H1 (cell line): ENCODE results near the gene OR4N2. TPM values are rescaled to one million over a fixed set of nuclear protein-coding genes. Genes with fewer than 3 reads are reported as not detected.

Experiments
- CTCF ChIA-PET: fragments of 300-600 bp; sonication (Branson Sonifier 250); formaldehyde crosslinking; loops from one replicate; lab custom pipeline; 2021; ENCODE audit not compliant: partially characterized antibody; lab: Charles Lee
- POLR2A ChIA-PET: fragments of 300-600 bp; sonication (Branson Sonifier 250); formaldehyde crosslinking; loops from one replicate; lab custom pipeline; 2021; ENCODE audit warnings: inconsistent platforms; ENCODE audit not compliant: partially characterized antibody; lab: Charles Lee
- DNase-seq, 2 experiments: peaks; one replicate each; pipeline versions ENCODE4 v3.0.0 to v3.0.0-alpha.2; 2010 to 2022; ENCODE audit warnings: low spot score in 2 of 2, low read depth in 1 of 2, mixed read lengths in 1 of 2
- FAIRE-seq: peaks from 2 replicates; lab custom pipeline; 2011; peaks lifted over from hg19 to GRCh38; lab: Jason Lieb, UNC
- H2AFZ ChIP-seq: 2 replicates; pipeline ENCODE4 v1.8.1; 2012; ENCODE audit warnings: low read length, inconsistent platforms
- H2AK5ac ChIP-seq: 2 replicates; pipeline ENCODE4 v1.6.1; 2013; ENCODE audit warnings: low read depth, low read length
- H2BK120ac ChIP-seq: replicated peaks from 2 replicates; pipeline ENCODE3; 2013; ENCODE audit warnings: low read depth, low read length, inconsistent platforms
- H2BK12ac ChIP-seq: 2 replicates; pipeline ENCODE4 v1.6.1; 2013; ENCODE audit warnings: low read depth, low read length
- H2BK15ac ChIP-seq: 2 replicates; pipeline ENCODE4 v1.6.1; 2013; ENCODE audit warnings: low read length
- H2BK20ac ChIP-seq: 2 replicates; pipeline ENCODE4 v1.6.1; 2013; ENCODE audit warnings: low read length
- H2BK5ac ChIP-seq: 2 replicates; pipeline ENCODE4 v1.6.1; 2013; ENCODE audit warnings: low read depth, low read length
- H3K14ac ChIP-seq: 2 replicates; pipeline ENCODE4 v1.6.1; 2013; ENCODE audit warnings: inconsistent platforms; ENCODE audit not compliant: insufficient read length
- H3K18ac ChIP-seq: 2 replicates; pipeline ENCODE4 v1.6.1; 2013; ENCODE audit warnings: low read length; ENCODE audit errors: extremely low read depth
- H3K23ac ChIP-seq: 2 replicates; pipeline ENCODE4 v1.6.1; 2013; ENCODE audit warnings: inconsistent platforms; ENCODE audit not compliant: insufficient read length
- H3K23me2 ChIP-seq: 2 replicates; pipeline ENCODE4 v1.6.1; 2013; ENCODE audit warnings: low read depth, low read length
- H3K27ac ChIP-seq: 2 replicates; pipeline ENCODE4 v1.6.1; 2011; ENCODE audit warnings: low read depth, low read length, inconsistent platforms
- H3K27me3 ChIP-seq, 4 experiments: replicated peaks in 1 of 4; 1 replicate in 1 of 4; 2 replicates in 3 of 4; pipeline versions ENCODE4 v1.6.1 to v1.8.1; 2011 to 2013; ENCODE audit warnings: low read length in 3 of 4, mild to moderate bottlenecking in 3 of 4, inconsistent platforms in 2 of 4, mixed read lengths in 2 of 4, moderate library complexity in 1 of 4; ENCODE audit not compliant: control insufficient read depth in 3 of 4, insufficient read depth in 3 of 4; ENCODE audit errors: extremely low read depth in 1 of 4
- H3K36me3 ChIP-seq, 4 experiments: 2 replicates each; pipeline versions ENCODE4 v1.6.1 to v1.8.1; 2011 to 2013; ENCODE audit warnings: mild to moderate bottlenecking in 4 of 4, low read length in 3 of 4, moderate library complexity in 2 of 4, control low read depth in 1 of 4, inconsistent platforms in 1 of 4; ENCODE audit not compliant: insufficient read depth in 4 of 4, control insufficient read depth in 2 of 4
- H3K4ac ChIP-seq: replicated peaks from 2 replicates; pipeline ENCODE3; 2013; ENCODE audit warnings: low read length, low read depth, mixed read lengths, inconsistent platforms; ENCODE audit not compliant: insufficient read length
- H3K4me1 ChIP-seq, 4 experiments: replicated peaks in 1 of 4; 1 replicate in 1 of 4; 2 replicates in 3 of 4; pipeline versions ENCODE4 v1.6.1 to v1.8.1; 2011 to 2013; ENCODE audit warnings: low read length in 3 of 4, inconsistent platforms in 2 of 4, mixed read lengths in 1 of 4; ENCODE audit not compliant: insufficient read depth in 4 of 4, control insufficient read depth in 3 of 4
- H3K4me2 ChIP-seq, 2 experiments: 2 replicates each; pipeline versions ENCODE4 v1.6.1 to v1.8.1; 2011 to 2013; ENCODE audit warnings: low read depth in 2 of 2, low read length in 2 of 2, control low read depth in 1 of 2, inconsistent platforms in 1 of 2, mild to moderate bottlenecking in 1 of 2; ENCODE audit not compliant: insufficient read depth in 1 of 2
- H3K4me3 ChIP-seq, 4 experiments: fragments of 200-600, 300-600 bp in 1 of 4; sonication (generic), shearing (Covaris generic), sonication (Bioruptor Twin) in 1 of 4; 2 replicates each; pipeline versions ENCODE4 v1.5.1 to v1.8.1; 2011 to 2016; ENCODE audit warnings: low read length in 4 of 4, low read depth in 3 of 4, control low read depth in 2 of 4, inconsistent platforms in 2 of 4, mild to moderate bottlenecking in 2 of 4, mixed read lengths in 1 of 4, moderate library complexity in 1 of 4; ENCODE audit not compliant: insufficient read depth in 2 of 4; ENCODE audit errors: extremely low read depth in 1 of 4
- H3K56ac ChIP-seq: replicated peaks from 2 replicates; pipeline ENCODE3; 2013; ENCODE audit warnings: low read depth, mild to moderate bottlenecking, mixed read lengths, low read length, inconsistent platforms; ENCODE audit not compliant: insufficient read length
- H3K79me1 ChIP-seq: 2 replicates; pipeline ENCODE4 v1.6.1; 2013; ENCODE audit warnings: low read depth, low read length, control low read depth
- H3K79me2 ChIP-seq, 2 experiments: 2 replicates each; pipeline versions ENCODE4 v1.6.1 to v1.8.1; 2012 to 2013; ENCODE audit warnings: low read length in 2 of 2, mild to moderate bottlenecking in 2 of 2, inconsistent platforms in 1 of 2; ENCODE audit not compliant: insufficient read depth in 2 of 2, control insufficient read depth in 1 of 2
- H3K9ac ChIP-seq, 4 experiments: replicated peaks in 1 of 4; 1 replicate in 1 of 4; 2 replicates in 3 of 4; pipeline versions ENCODE4 v1.6.1 to v1.8.1; 2011 to 2013; ENCODE audit warnings: low read depth in 3 of 4, low read length in 3 of 4, control low read depth in 2 of 4, mild to moderate bottlenecking in 2 of 4, moderate library complexity in 2 of 4, inconsistent platforms in 1 of 4; ENCODE audit errors: extremely low read depth in 1 of 4
- H3K9me3 ChIP-seq, 2 experiments: 2 replicates each; pipeline versions ENCODE4 v1.6.1 to v1.8.1; 2012 to 2013; ENCODE audit warnings: mild to moderate bottlenecking in 2 of 2, moderate library complexity in 2 of 2, control low read depth in 1 of 2, inconsistent platforms in 1 of 2, low read depth in 1 of 2, low read length in 1 of 2, mixed read lengths in 1 of 2; ENCODE audit not compliant: insufficient read depth in 2 of 2
- H4K20me1 ChIP-seq, 2 experiments: replicated peaks in 1 of 2; 2 replicates each; pipeline versions ENCODE3 to v1.8.1; 2011 to 2013; ENCODE audit warnings: inconsistent platforms in 2 of 2, low read length in 2 of 2, mild to moderate bottlenecking in 1 of 2; ENCODE audit not compliant: insufficient read depth in 2 of 2, control insufficient read depth in 1 of 2
- H4K5ac ChIP-seq: 2 replicates; pipeline ENCODE4 v1.6.1; 2013; ENCODE audit warnings: low read length, low read depth, mixed read lengths, inconsistent platforms; ENCODE audit not compliant: insufficient read length
- H4K8ac ChIP-seq: 2 replicates; pipeline ENCODE4 v1.8.0; 2013; ENCODE audit warnings: mild to moderate bottlenecking, moderate library complexity, low read length, inconsistent platforms; ENCODE audit not compliant: insufficient read depth; ENCODE audit errors: extremely low read depth
- H4K91ac ChIP-seq: replicated peaks from 2 replicates; pipeline ENCODE3; 2013; ENCODE audit warnings: low read length, mixed read lengths, inconsistent platforms; ENCODE audit not compliant: insufficient read length
- EZH2 ChIP-seq: fragments of 200-600 bp; sonication (generic); IDR thresholded peaks from 2 replicates; pipeline ENCODE4 v1.7.1; 2012; ENCODE audit warnings: low read depth, mild to moderate bottlenecking, moderate library complexity, low read length, inconsistent platforms; ENCODE audit not compliant: severe bottlenecking
- FOSL1 ChIP-seq: IDR thresholded peaks from 2 replicates; pipeline ENCODE4 v1.6.1; 2011; ENCODE audit warnings: mild to moderate bottlenecking, low read depth, low read length, moderate library complexity; ENCODE audit not compliant: insufficient read depth
- JUN ChIP-seq: IDR thresholded peaks from 2 replicates; pipeline ENCODE4 v1.6.1; 2011; ENCODE audit warnings: low read depth, mild to moderate bottlenecking, improper control_type of control experiment, low read length
- JUND ChIP-seq: IDR thresholded peaks from 2 replicates; pipeline ENCODE4 v1.6.1; 2011; ENCODE audit warnings: mild to moderate bottlenecking, improper control_type of control experiment, low read length
- SIX5 ChIP-seq: IDR thresholded peaks from 2 replicates; pipeline ENCODE4 v1.6.1; 2011; ENCODE audit warnings: mild to moderate bottlenecking, low read depth, low read length
- WGBS, 2 experiments: shearing (Covaris generic) in 1 of 2; methylation state at CpG; one replicate each; pipeline versions ENCODE4 v1.1.6 to v1.1.7; 2013 to 2015; ENCODE audit warnings: low lambda C conversion rate in 2 of 2, mixed read lengths in 2 of 2, inconsistent platforms in 1 of 2, low coverage in 1 of 2, missing lambda C conversion rate in 1 of 2; ENCODE audit not compliant: insufficient replicate concordance in 2 of 2, insufficient coverage in 1 of 2, insufficient read length in 1 of 2; ENCODE audit errors: extremely low coverage in 1 of 2, missing lambda C conversion rate in 1 of 2; 5-methylcytosine and 5-hydroxymethylcytosine counted together
- polyA plus RNA-seq, 7 experiments: library from polyadenylated mRNA; depleted of rRNA in 3 of 7; stranded (reverse) in 5 of 7; unstranded in 2 of 7; fragments of >200 nt in 5 of 7; fragments of 200-250 nt in 2 of 7; gene quantifications; 1 replicate in 5 of 7; 2 replicates in 1 of 7; 4 replicates in 1 of 7; pipeline versions ENCODE4 v1.2.1 to v1.2.3, GENCODE V29; 2011 to 2013; ENCODE audit warnings: missing spikeins in 2 of 7, mixed read lengths in 2 of 7
- total RNA-seq: library from RNA; stranded (reverse); fragmentation: NEBNext Ultra II Directional; extraction: Animal tissue kit (Norgen Biotek cat#: 25700); gene quantifications from 2 replicates; pipeline ENCODE4 v1.2.1, GENCODE V29; 2021

The OR4N2 gene
- total and polyA plus RNA-seq, 2 of the 8 experiments (the other 6 are each of a cell fraction or from before 2014, with no cell fraction given) = not detected

DNA sequence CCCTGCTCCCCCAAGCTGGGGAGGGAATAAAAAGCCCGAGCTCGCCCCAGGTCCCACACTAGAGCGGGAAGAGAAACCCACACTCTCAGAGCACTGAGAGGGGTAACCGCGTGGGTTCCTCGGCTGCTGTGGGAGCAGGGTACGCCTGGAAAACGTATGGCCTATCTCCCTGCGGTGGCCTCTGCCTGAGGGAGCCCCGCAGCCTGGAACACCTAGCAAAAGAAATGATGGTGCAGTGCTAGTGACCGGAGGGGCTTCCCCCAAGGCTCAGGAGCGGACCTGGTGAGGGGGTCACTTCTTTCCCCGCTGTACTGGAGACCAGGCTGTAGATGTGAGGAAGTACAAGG lies 2.5 kb upstream of the OR4N2 start:
- DNase-seq (no peak), FAIRE-seq (no peak)
- H3K27ac ChIP-seq = no peak overlapping the region
- H3K23me2 ChIP-seq = no peaks in the 10 kb centered on the region
- WGBS, 2 experiments = 78% methylated on average over 13 of the region's 13 CpGs; no CpG with 5 or more reads in 1 of the 2 experiments
- ChIA-PET CTCF (no interaction called here), POLR2A (no interaction called here)
- H2AK5ac ChIP-seq = no peak overlapping the region
- no peak overlapping the region for H3K18ac ChIP-seq
- H3K36me3 ChIP-seq = no peaks in the 10 kb centered on the region; a peak in 1 of 8 replicates
- no peaks in the 10 kb centered on the region for H4K20me1 ChIP-seq
- no peaks in the 10 kb centered on the region for H3K4me1 ChIP-seq
- TF ChIP-seq SIX5 (no peak), FOSL1 (no peak), JUN (no peak), EZH2 (no peak), JUND (no peak)
- H3K27me3 ChIP-seq = no peaks in the 10 kb centered on the region
- H4K91ac ChIP-seq = no peak overlapping the region
- no peak overlapping the region for H3K14ac ChIP-seq
- peaks cover 37 to 60% of the 10 kb centered on the region in 2 experiments for H3K9me3 ChIP-seq
- no peak overlapping the region for H2BK120ac ChIP-seq
- no peak overlapping the region for H3K56ac ChIP-seq
- no peak overlapping the region for H2AFZ ChIP-seq
- no peak overlapping the region for H3K4me2 ChIP-seq
- no peak overlapping the region for H3K4me3 ChIP-seq
- no peak overlapping the region for H4K8ac ChIP-seq
- H4K5ac ChIP-seq = no peak overlapping the region
- no peak overlapping the region for H2BK15ac ChIP-seq
- H2BK20ac ChIP-seq = no peak overlapping the region
- no peaks in the 10 kb centered on the region for H3K79me2 ChIP-seq
- H3K79me1 ChIP-seq = no peaks in the 10 kb centered on the region
- no peak overlapping the region for H3K23ac ChIP-seq
- no peak overlapping the region for H2BK12ac ChIP-seq
- no peak overlapping the region for H3K4ac ChIP-seq
- no peak overlapping the region for H2BK5ac ChIP-seq
- no peak overlapping the region for H3K9ac ChIP-seq
